HepG2 (cell line): ENCODE data around the gene LRIG1. TPM values are rescaled to one million over a fixed set of nuclear protein-coding genes. Genes with fewer than 3 reads are reported as not detected.

Source experiments
- ATF7 ChIP-seq, 2 experiments: fragments of 450-650 bp in 1 of 2; sonication (generic) in 1 of 2; formaldehyde crosslinking in 1 of 2; IDR thresholded peaks; 2 replicates each; pipeline versions ENCODE4 v1.4.0 to v1.6.1; 2016 to 2020; ENCODE audit warnings: antibody characterized with exemption in 1 of 2, mild to moderate bottlenecking in 1 of 2, missing genetic modification reagents in 1 of 2
- CCDC6 ChIP-seq: sonication (generic); formaldehyde crosslinking; IDR thresholded peaks from 2 replicates; pipeline ENCODE4 v1.8.1; 2022; ENCODE audit warnings: mild to moderate bottlenecking, missing genetic modification reagents, moderate library complexity
- GLMP ChIP-seq: sonication (generic); formaldehyde crosslinking; IDR thresholded peaks from 2 replicates; pipeline ENCODE4 v1.9.0; 2021; ENCODE audit warnings: missing genetic modification reagents, mild to moderate bottlenecking, borderline replicate concordance
- HDAC1 ChIP-seq: sonication (generic); formaldehyde crosslinking; IDR thresholded peaks from 2 replicates; pipeline ENCODE4 v1.5.1; 2020; ENCODE audit warnings: mild to moderate bottlenecking, missing genetic modification reagents
- KDM2A ChIP-seq: sonication (generic); formaldehyde crosslinking; IDR thresholded peaks from 2 replicates; pipeline ENCODE4 v1.4.0; 2020; ENCODE audit warnings: low read depth, missing genetic modification reagents, borderline replicate concordance
- KDM5B ChIP-seq: sonication (generic); formaldehyde crosslinking; IDR thresholded peaks from 2 replicates; pipeline ENCODE4 v1.4.0; 2020; ENCODE audit warnings: missing genetic modification reagents, mild to moderate bottlenecking, borderline replicate concordance
- PCBP1 ChIP-seq: fragments of 200-400 bp; formaldehyde crosslinking; IDR thresholded peaks from 2 replicates; pipeline ENCODE4 v1.6.1; 2017; ENCODE audit warnings: mild to moderate bottlenecking, low read depth, low read length, borderline replicate concordance
- THAP11 ChIP-seq: IDR thresholded peaks from 2 replicates; pipeline ENCODE4 v1.6.1; 2016; ENCODE audit warnings: missing biosample characterization, missing genetic modification reagents
- YY1 ChIP-seq: IDR thresholded peaks from 2 replicates; pipeline ENCODE4 v1.6.1; 2011; ENCODE audit warnings: low read length, low read depth, moderate library complexity, mild to moderate bottlenecking; ENCODE audit not compliant: insufficient read depth, insufficient replicate concordance
- ZNF180 ChIP-seq: sonication (generic); formaldehyde crosslinking; IDR thresholded peaks from 2 replicates; pipeline ENCODE4 v1.4.0; 2020; ENCODE audit warnings: low read depth, missing genetic modification reagents, borderline replicate concordance
- ZNF333 ChIP-seq: sonication (generic); formaldehyde crosslinking; IDR thresholded peaks from 2 replicates; pipeline ENCODE4 v1.4.0; 2020; ENCODE audit warnings: mild to moderate bottlenecking, missing genetic modification reagents, borderline replicate concordance
- ZNF430 ChIP-seq: sonication (generic); formaldehyde crosslinking; IDR thresholded peaks from 2 replicates; pipeline ENCODE4 v1.9.0; 2021; ENCODE audit warnings: mild to moderate bottlenecking, missing genetic modification reagents
- ZNF567 ChIP-seq: sonication (generic); formaldehyde crosslinking; IDR thresholded peaks from 2 replicates; pipeline ENCODE4 v1.8.1; 2023; ENCODE audit warnings: mild to moderate bottlenecking, missing genetic modification reagents, borderline replicate concordance
- ZNF639 ChIP-seq: conservative IDR thresholded peaks from 2 replicates; pipeline ENCODE4 v1.6.1; 2018; ENCODE audit warnings: missing genetic modification reagents
- ZNF713 ChIP-seq: sonication (generic); formaldehyde crosslinking; IDR thresholded peaks from 2 replicates; pipeline ENCODE4 v1.4.0; 2020; ENCODE audit warnings: mild to moderate bottlenecking, missing genetic modification reagents
- polyA plus RNA-seq, 8 experiments: library from polyadenylated mRNA; depleted of rRNA in 3 of 8; stranded (reverse) in 7 of 8; unstranded in 1 of 8; fragments of >200 nt; fragmentation: Illumina TruSeq in 4 of 8; extraction: Trizol in 4 of 8; gene quantifications; 2 replicates each; pipeline versions ENCODE4 v1.2.1 to v1.2.3, GENCODE V29; 2011 to 2016; ENCODE audit warnings: low read depth in 4 of 8, missing spikeins in 1 of 8, mixed read lengths in 1 of 8; ENCODE audit not compliant: insufficient read depth in 1 of 8
- total RNA-seq, 5 experiments: library from RNA; depleted of rRNA; stranded (reverse); fragments of >200 nt; fragmentation: Illumina TruSeq; extraction: Trizol; gene quantifications; 2 replicates each; pipeline ENCODE4 v1.2.3, GENCODE V29; 2016; ENCODE audit warnings: low read depth in 1 of 5
- TF ChIP-seq, protein P1 (sequence below): sonication (generic); formaldehyde crosslinking; IDR thresholded peaks from 2 replicates; pipeline ENCODE4 v1.4.0; 2020; ENCODE audit warnings: low read depth, missing genetic modification reagents
- TF ChIP-seq, protein P2 (sequence below): sonication (generic); formaldehyde crosslinking; IDR thresholded peaks from 2 replicates; pipeline ENCODE4 v1.4.0; 2020; ENCODE audit warnings: mild to moderate bottlenecking, missing genetic modification reagents

LRIG1 gene
- total and polyA plus RNA-seq, 2 of the 13 experiments (the other 11 are each of a cell fraction or from before 2014, with no cell fraction given) = 17.8 to 24.8 TPM

DNA sequence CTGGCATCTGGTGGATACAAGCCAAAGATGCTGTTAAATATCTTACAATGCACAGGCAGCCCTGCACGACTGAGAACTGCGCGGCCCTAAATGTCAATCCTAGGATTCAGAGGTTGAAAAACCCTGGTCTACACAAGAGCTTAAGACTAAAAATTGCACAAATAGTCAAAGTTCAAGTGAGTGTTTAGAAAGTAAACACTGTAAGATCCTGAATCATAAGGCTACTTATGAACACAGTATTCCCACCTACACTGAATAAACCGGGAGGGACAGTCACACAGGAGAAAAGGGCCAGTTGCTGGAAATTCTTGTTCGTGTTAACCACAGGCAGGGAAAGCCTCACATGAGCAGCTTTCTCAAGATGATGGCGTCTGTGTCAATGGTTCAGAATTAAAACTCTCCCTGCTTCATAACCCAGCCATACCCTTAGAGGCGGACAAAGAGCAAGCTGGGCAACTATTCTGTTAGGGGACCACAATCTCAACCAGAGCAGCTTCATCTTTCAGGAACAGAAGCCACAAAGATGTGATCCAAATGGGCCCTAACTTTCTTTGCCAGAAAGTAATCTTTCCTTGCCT, 37.7 kb downstream of the LRIG1 start (continued):
- TF ChIP-seq ZNF713 (CRISPR knock-in tag) (no peak), ZNF333 (CRISPR knock-in tag) (no peak; the same call in 1 of the 2 replicates), KDM2A (CRISPR knock-in tag) (no peak), YY1 (no peak), ATF7 (IDR thresholded peaks at IDR 0.05) (no peak), ATF7 (CRISPR knock-in tag; IDR thresholded peaks at IDR 0.05) (no peak), PCBP1 (no peak), ZNF567 (CRISPR knock-in tag) (no peak), ZNF430 (CRISPR knock-in tag) (no peak), ZNF639 (CRISPR knock-in tag) (no peak), ZNF180 (no peak), HDAC1 (peak; percentile 91), GLMP (CRISPR knock-in tag) (no peak), THAP11 (CRISPR knock-in tag) (peak; percentile 12; the same call in 1 of the 2 replicates), CCDC6 (CRISPR knock-in tag) (no peak), KDM5B (no peak)
- TF ChIP-seq, protein P1, sequence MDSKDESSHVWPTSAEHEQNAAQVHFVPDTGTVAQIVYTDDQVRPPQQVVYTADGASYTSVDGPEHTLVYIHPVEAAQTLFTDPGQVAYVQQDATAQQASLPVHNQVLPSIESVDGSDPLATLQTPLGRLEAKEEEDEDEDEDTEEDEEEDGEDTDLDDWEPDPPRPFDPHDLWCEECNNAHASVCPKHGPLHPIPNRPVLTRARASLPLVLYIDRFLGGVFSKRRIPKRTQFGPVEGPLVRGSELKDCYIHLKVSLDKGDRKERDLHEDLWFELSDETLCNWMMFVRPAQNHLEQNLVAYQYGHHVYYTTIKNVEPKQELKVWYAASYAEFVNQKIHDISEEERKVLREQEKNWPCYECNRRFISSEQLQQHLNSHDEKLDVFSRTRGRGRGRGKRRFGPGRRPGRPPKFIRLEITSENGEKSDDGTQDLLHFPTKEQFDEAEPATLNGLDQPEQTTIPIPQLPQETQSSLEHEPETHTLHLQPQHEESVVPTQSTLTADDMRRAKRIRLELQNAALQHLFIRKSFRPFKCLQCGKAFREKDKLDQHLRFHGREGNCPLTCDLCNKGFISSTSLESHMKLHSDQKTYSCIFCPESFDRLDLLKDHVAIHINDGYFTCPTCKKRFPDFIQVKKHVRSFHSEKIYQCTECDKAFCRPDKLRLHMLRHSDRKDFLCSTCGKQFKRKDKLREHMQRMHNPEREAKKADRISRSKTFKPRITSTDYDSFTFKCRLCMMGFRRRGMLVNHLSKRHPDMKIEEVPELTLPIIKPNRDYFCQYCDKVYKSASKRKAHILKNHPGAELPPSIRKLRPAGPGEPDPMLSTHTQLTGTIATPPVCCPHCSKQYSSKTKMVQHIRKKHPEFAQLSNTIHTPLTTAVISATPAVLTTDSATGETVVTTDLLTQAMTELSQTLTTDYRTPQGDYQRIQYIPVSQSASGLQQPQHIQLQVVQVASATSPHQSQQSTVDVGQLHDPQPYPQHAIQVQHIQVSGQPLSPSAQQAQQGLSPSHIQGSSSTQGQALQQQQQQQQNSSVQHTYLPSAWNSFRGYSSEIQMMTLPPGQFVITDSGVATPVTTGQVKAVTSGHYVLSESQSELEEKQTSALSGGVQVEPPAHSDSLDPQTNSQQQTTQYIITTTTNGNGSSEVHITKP (CRISPR knock-in tag) = no peak
- TF ChIP-seq, protein P2, sequence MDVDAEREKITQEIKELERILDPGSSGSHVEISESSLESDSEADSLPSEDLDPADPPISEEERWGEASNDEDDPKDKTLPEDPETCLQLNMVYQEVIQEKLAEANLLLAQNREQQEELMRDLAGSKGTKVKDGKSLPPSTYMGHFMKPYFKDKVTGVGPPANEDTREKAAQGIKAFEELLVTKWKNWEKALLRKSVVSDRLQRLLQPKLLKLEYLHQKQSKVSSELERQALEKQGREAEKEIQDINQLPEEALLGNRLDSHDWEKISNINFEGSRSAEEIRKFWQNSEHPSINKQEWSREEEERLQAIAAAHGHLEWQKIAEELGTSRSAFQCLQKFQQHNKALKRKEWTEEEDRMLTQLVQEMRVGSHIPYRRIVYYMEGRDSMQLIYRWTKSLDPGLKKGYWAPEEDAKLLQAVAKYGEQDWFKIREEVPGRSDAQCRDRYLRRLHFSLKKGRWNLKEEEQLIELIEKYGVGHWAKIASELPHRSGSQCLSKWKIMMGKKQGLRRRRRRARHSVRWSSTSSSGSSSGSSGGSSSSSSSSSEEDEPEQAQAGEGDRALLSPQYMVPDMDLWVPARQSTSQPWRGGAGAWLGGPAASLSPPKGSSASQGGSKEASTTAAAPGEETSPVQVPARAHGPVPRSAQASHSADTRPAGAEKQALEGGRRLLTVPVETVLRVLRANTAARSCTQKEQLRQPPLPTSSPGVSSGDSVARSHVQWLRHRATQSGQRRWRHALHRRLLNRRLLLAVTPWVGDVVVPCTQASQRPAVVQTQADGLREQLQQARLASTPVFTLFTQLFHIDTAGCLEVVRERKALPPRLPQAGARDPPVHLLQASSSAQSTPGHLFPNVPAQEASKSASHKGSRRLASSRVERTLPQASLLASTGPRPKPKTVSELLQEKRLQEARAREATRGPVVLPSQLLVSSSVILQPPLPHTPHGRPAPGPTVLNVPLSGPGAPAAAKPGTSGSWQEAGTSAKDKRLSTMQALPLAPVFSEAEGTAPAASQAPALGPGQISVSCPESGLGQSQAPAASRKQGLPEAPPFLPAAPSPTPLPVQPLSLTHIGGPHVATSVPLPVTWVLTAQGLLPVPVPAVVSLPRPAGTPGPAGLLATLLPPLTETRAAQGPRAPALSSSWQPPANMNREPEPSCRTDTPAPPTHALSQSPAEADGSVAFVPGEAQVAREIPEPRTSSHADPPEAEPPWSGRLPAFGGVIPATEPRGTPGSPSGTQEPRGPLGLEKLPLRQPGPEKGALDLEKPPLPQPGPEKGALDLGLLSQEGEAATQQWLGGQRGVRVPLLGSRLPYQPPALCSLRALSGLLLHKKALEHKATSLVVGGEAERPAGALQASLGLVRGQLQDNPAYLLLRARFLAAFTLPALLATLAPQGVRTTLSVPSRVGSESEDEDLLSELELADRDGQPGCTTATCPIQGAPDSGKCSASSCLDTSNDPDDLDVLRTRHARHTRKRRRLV (CRISPR knock-in tag) = no peak
